Dermis blood vessel endothelial cell (primary cell): ENCODE results near the gene PUS1. TPM values are rescaled to one million over a fixed set of nuclear protein-coding genes. Genes with fewer than 3 reads are reported as not detected.

Source experiments
- DNase-seq: peaks from one replicate; pipeline ENCODE4 v3.0.0; 2010
- total RNA-seq: library from RNA; depleted of rRNA; stranded (reverse); fragments of >200 nt; gene quantifications from 2 replicates; pipeline ENCODE4 v1.2.3, GENCODE V29; 2014

PUS1 gene
- total RNA-seq, 1 donor from 2014 or later, result 12.3 TPM

DNA sequence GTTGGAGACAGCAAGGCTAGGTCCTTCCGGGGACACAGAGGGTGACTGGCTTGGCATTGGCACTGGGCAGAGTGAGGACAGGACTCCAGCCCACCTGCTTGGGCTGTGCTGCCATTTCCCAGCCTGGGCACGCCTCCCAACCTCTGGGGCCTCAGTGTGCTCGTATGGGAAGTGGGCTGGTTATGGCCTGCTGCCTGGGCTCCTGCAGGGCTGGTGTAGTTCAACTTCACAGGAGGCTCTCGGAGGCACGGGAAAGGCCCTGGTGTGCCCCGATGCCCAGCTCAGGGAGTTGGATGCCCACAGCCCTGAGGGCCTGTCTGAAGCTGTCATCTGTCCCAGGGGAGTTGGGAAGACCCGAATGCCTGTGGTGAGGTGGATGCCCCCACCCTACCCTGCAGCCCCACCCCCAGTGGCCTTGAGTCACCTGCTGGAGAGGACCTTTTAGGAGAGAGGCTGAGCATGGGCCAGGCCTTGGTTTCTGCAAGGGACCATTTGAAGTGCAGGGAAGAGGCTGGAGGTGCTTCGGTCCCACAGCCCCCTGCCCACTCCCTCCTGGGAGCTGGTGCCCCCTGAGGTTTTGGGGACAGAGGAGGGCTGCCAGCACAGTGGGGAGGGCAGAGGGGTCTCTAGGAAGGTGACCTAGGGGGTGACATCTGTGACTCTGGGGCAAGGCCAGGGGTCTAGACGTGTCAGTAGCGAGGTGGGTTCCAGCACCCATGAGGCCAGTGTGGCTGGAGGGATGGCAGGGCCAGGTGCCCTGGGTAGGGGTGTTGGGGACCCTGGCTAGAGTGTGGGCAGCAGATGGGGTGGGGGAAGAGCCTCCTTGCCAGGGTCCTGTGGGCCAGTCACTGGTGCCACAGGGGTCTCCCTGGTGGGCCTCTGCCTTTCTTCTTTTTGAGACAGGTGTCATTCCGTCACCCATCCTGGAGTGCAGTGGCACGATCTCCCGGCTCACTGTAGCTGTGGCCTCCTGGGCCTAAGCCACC, 25.5 kb upstream of the PUS1 start:
- DNase-seq, result no peak

DNA sequence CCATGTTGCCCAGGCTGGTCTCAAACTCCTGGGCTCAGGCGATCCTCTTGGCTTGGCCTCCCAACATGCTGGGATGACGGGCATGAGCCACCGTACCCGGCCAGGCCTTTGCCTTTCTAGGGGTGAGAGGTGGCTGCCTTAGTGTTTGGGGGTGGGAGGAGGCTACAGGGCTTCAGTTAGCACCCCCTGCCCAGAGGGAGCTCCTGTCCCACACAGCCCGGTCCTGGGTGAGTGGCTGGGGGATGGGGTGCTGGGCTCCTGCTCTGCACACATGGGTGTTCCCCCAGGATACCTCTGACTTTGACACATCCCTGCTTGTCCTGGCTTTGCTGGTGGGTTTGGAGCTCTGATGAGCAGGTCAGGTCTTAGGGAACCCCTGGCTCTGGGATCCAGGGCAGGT, 24.7 kb upstream of the PUS1 start:
- DNase-seq, result no peak

DNA sequence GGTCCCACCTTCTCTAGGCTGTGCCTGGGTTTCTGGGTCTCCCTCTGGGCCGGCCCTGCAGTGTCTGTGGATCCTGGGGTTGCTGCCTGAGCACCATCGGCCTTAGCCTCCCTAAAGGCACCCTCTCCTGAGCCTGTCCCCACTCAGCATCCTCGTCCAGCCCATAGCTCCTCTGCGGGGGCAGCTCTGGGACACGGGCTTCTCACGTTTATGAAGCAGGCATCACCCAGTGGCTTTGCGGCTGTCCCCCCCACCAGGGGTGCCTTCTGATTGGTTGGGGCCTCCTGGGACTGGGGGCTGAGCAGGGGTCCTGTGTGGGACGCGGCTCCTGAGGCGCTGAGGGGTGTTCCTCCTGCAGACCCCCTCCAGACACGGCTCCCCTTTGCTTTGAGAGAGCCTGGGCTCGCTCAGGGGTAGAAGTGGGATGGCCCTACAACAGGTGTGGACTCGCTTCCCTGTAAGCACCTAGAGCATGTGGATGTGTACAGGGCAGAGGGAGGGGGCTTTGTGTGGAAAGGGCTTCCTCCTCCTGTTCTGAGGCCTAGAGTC, 23.9 kb upstream of the PUS1 start:
- DNase-seq, result no peak

DNA sequence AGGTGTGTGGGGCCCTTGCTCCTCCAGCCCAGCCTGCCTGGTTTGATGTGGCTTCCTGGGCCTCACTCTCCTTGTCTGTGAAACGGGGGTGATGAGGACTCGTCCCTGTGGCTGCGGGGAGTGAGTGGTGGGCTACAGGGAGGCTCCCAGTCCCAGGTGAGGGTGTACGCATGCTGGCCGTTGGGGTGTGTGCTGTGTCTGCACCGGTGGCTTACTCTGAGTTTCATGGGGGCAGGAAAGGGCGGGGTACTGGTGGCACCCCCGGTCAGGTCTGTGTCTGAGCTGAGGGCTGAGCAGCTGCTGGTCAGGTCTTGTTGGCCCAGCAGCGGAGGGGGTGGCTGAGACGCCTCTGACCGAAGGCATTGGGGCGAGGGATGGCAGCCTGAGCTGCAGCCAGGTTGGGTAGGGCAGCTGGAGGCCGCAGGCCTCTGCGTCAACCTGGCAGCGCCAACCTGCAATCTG, 23.4 kb upstream of the PUS1 start:
- DNase-seq, result no peak

DNA sequence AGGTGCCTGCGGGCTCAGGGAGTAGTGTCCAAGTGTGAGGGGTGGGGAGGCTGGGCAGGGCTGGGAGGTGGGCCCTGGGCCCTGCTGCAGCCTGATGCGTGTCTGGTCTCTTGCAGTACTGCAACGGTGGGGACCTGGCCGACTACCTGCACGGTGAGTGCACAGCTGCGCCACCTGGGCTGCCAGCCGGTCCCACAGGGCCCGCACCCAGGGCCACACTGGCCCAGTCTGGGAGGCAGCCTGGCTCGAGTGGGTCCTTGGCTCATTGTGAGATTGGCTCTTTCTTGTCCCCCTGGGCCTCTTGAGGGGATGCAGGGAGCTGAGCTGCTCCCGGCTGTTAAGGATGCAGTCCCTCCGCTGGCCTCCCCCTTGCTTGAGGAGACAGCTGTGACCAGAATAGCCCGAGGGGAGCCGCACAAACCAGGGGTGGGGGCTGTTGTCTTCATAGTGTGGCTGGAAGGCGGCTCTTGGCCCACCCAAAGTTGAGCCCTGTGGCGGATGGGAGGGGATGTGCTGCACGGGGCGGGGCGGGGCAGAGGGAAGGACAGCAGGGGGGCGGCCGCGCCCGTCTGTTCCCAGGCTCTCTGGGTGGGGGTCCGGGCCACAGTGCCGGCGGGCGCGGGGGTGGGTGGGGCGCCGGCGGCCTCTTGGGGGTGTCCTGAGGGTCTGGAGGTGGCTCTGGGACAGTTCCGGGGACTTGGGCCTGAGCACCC, 21.5 kb upstream of the PUS1 start:
- DNase-seq, result no peak

DNA sequence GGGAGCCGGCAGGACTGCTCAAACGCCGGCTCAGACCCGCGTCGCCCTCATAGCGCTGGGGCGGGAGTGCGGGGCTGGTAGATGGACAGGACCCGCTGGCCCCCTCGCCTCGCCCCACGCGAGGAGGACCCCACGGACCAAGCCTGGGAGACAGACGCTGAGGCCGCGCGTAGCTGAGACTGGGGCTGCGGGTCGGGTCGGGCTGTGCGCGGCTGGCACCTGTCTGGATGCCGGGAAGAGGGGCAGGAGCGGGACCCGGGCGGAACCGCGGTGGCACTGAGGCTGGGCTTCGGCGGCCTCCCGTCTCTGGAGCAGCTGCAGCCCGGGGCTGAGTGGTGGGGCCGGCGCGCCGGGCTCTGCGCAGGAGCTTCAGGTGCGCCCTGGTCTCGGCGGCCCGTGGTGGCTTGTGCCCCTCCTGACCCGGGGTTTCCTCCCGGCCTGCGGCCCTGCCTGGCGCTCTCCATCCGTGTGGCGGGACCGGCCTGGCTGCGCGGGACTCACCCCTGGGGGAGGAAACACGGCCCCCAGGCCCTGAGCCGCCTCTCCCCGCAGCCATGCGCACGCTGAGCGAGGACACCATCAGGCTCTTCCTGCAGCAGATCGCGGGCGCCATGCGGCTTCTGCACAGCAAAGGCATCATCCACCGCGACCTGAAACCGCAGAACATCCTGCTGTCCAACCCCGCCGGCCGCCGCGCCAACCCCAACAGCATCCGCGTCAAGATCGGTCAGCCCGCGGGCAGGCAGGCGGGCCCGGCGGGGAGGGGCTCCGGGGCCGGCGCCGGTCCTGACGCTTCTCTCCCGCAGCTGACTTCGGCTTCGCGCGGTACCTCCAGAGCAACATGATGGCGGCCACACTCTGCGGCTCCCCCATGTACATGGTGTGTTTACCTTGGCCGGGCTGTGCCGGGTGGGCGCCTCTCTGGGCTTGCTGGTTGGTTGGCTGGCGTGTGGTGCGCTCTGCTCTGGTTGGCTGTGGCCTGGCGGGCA, 20.7 kb upstream of the PUS1 start:
- DNase-seq, result no peak

DNA sequence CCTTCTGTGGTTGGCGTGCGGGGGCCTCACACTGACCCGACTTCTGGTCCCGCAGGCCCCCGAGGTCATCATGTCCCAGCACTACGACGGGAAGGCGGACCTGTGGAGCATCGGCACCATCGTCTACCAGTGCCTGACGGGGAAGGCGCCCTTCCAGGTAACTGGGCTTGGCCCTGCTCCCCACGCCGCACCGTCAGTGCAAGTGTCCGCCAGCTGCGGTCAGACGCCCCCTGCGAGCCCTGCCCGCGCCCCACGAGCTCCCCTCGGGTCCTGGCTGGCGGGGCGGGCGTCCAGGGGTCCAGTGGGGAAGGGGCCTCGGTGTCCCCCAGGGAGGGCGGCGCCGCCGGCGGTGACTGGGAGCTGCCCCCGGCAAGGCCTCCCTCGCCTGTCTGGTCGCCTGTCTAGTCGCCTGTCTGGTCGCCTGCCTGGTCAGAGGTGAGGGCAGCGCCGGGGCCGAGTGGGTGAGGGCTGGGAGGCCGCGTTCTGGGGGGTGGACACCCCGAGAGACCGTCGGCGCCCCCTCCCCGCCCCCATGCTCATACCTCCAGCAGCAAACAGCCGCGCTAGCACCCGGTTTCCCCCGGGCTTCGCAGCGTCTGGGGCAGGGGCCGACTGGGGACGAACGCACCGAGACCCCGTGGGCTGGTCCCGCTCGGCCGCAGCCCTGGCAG, 19.9 kb upstream of the PUS1 start:
- no peak for DNase-seq

DNA sequence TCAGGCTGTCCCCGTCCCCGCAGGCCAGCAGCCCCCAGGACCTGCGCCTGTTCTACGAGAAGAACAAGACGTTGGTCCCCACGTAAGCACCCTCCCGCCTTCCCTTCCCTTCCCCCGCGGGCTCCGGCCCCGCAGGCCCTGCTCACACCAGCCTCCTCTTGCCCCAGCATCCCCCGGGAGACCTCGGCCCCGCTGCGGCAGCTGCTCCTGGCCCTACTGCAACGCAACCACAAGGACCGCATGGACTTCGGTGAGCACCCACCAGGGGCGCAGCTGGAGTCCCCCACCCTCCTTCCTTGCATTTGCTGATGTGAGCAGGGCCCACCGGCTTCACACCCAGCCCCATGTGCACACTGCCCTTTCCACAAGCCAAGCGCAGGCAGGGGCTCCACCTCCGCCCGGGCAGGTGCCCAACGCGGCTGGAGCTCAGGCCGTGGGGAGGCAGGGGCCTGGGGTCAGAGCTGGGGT, 19.3 kb upstream of the PUS1 start:
- no peak for DNase-seq

DNA sequence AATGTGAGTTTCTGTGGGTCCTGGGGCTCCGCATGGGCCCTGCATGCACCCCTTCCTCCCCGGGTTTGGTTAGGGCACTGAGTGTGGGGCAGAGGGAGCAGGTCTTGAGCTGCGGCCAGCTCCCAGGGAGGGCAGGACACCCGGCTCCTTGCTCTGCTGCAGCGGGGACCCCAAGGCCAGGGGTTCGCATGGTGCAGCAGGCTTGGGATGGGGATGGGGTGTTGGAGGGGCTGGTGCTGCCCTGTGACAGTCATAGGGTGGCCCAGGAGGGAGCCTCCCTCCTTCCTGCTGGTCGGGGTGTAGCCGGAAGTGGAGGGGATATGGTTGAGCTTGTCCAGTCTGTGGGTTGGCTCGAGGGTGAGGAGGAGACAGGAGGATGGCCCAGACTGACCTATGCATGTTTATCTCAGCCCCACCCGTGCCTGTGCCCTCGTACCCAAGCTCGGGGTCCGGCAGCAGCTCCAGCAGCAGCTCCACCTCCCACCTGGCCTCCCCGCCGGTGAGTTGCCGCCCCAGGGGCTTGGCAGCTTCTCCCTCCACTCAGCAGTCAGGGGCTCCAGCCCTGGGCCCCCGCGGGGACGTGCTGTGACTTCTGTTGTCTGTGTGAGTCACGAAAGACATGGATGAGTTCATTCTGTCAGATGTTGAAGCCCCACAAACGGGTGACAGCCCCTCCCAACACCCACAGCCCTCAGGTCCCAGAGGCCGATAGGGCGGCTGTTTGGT, 18.6 kb upstream of the PUS1 start:
- no peak for DNase-seq

DNA sequence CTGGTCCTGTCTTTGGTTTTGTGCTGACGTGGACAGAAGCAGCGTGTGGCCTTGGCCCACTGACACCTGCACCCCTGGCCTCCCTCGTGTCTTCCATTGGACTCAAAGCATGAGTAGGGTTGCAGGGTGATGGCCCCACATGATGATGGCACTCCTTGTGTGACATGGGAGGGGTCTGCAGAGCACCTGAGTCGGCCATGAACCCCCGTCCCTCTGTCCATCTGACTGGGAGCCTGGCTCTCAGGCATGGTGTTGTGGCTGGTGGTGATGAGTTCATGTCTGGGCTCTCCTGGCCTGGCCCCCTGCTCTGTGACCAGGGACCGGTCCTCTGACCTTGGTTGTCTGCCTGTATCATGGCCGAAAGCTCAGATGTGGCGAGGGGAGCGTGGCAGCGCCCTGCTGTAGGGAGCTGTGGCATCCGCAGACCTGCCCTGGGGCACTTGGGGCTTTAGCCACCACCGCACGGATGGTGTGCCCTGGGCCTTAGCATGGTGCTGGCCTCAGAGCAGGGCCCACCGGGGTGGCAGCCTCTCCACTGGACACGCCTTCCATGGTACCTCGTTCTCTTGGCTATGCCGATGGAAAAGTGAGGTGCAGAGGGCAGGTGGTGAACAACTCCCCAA, 17.9 kb upstream of the PUS1 start:
- DNase-seq, result no peak

DNA sequence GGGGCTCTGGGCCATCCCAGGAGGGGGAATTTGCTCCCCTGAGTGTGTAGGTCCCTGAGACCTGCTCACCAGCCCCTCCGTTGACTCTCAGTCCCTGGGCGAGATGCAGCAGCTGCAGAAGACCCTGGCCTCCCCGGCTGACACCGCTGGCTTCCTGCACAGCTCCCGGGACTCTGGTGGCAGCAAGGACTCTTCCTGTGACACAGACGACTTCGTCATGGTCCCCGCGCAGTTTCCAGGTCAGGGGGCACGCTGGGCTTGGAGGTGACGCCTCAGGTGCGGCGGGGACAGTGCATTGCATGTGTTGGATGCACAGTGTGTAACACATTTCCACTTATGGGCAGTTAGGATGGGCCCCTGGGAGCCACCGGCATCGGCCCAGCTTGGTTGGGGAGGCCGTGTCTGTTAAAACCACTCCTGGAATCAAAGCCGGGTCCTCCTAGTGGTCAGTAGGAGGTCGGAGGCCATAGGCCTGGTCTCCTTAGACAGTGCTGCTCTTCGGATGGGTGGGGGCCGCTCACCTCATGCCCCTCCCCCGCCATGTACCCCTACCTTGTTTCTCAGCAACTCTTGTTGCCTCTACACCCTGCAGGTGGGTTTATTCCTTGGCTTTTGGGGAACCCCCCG, 17.1 kb upstream of the PUS1 start:
- DNase-seq, result peak; percentile 19

DNA sequence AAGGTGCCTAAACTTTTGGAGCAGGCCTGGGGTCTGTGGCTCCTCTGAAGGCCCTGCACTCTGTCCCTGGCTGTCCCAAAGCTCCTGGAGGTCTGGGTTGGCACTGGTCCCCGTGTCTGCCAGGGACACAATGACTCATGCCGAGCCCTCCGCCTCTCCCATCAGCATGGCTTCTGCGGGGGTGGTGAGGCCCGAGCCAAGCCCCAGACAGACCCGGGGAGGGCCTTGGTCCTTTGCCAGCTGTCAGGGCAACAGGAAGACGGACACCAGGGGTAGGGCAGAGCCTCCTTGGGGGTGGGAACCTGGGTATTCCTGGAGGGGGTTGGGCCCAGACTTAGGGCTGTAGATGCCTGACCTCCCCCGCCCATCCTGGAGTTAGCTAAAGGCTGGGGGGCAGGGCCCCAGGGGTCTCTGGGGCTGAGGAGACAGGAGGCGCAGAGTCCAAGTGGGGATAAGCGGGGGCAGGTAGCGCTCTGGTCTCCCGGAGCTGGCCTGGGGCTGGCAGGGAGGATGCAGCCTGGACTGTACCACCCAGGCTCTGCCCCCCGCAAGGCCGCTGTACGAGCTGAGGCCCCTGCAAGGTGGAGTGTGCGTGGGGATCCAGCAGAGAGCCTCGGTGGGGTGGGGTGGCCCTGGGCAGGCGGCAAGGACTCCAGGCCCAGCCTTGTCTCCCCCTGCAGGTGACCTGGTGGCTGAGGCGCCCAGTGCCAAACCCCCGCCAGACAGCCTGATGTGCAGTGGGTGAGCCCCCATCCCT, 16.4 kb upstream of the PUS1 start:
- DNase-seq, result peak; percentile 90

DNA sequence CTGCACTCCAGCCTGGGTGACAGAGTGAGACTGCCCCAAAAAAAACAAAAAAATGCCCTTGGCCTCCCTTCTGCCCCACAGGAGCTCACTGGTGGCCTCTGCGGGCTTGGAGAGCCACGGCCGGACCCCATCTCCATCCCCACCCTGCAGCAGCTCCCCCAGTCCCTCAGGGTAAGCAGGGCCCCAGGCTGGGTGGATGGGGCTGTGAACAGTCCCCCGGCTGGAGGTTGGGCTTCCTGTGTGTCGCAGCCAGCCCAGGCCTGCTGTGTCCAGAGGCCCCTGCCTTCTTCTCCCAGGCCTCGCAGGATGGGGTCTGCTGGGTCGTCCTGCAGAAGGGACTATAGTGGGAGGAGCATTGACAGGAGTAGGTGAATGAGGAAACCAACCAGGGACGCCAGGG, 15.4 kb upstream of the PUS1 start:
- DNase-seq, result no peak

DNA sequence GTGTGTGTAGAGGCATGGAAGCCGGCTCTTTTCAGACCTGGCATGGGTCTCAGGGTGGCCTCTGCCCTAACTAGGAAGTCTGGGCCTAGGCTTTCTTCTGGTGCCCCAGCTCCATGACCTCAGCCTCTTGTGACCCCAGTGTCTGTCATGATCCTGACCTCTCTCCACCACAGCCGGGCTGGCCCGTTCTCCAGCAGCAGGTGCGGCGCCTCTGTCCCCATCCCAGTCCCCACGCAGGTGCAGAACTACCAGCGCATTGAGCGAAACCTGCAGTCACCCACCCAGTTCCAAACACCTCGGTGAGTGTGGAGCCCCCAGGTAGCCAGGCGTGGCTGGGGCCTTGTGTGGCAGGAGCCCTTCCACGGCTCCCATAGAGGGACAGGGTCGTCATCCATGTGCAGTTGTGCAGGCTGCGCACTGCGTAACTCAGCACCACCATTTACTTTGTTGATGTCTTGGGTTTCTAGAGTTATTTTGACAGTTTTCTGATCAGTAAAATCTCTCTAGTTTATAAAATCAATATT, 14.8 kb upstream of the PUS1 start:
- DNase-seq, result no peak

DNA sequence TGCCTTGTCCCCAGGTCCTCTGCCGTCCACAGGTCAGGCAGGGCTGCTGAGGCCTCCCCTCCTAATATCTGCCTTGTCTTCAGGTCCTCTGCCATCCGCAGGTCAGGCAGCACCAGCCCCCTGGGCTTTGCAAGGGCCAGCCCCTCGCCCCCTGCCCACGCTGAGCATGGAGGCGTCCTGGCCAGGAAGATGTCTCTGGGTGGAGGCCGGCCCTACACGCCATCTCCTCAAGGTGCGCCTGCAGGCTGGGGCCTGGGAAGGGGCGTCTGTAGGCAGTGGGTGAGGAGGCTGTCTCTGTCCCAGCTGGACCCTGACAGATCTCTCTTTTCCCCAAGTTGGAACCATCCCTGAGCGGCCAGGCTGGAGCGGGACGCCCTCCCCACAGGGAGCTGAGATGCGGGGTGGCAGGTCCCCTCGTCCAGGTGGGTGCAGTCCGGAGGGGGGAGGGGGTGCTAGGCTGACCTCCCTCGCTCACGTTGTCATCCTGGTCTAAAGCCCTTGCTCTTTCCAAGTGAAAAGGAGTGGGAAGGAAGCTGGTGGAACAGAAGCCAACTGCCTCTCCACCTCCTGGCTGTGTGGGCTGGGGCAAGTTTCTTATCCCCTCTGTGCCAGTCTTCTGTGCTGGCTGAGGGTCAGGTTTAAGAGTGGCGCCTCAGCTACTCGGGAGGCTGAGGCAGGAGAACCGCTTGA, 13.9 kb upstream of the PUS1 start:
- DNase-seq, result no peak

DNA sequence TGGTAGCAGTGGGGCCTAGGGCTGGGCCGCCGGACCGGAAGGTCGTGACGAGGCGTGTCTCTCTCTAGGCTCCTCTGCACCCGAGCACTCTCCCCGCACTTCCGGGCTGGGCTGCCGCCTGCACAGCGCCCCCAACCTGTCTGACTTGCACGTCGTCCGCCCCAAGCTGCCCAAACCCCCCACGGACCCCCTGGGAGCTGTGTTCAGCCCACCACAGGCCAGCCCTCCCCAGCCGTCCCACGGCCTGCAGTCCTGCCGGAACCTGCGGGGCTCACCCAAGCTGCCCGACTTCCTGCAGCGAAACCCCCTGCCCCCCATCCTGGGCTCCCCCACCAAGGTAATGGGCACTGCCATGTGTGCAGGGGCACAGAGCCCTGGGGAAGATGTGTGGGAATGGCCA, 13.3 kb upstream of the PUS1 start:
- no peak for DNase-seq

DNA sequence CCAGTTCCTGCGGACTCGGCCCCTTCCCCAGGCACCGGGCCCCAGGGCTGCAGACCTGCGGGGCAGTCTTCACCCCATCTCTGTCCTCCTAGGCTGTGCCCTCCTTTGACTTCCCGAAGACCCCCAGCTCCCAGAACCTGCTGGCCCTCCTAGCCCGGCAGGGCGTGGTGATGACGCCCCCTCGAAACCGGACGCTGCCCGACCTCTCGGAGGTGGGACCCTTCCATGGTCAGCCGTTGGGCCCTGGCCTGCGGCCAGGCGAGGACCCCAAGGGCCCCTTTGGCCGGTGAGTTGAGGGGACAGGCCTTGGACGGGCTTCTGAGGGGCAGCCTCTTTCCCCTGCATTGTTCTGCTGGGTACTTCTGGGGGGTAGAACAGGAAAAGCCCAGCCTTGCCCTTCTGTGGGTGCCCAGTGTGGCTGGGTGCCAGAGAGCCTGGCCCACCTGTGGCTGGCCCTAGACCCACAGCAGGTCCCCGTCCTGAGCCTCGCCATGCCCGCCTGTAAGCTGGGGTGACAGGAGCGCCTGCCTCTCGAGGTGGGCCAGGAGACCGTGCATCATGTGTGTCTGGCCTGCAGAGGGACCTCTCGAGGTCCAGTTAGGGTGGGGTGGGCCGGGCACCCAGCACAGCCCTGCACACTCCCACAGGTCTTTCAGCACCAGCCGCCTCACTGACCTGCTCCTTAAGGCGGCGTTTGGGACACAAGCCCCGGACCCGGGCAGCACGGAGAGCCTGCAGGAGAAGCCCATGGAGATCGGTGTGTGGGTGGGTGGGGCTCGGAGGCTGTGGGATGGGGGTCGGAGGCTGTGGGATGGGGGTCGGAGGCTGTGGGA, 12.6 kb upstream of the PUS1 start:
- no peak for DNase-seq
